Endodermal cell (in vitro differentiated cells): Measurements from ENCODE around the gene TPST2. TPM values are rescaled to one million over a fixed set of nuclear protein-coding genes. Genes with fewer than 3 reads are reported as not detected.

Experiments used
- DNase-seq: peaks from one replicate; pipeline ENCODE4 v3.0.0-alpha.2; 2017
- H3K27ac ChIP-seq: 2 replicates; pipeline ENCODE4 v1.5.1; 2013; ENCODE audit warnings: mild to moderate bottlenecking, low read depth, low read length, moderate library complexity
- H3K27me3 ChIP-seq: 2 replicates; pipeline ENCODE4 v1.6.1; 2013; ENCODE audit warnings: mild to moderate bottlenecking, low read length, moderate library complexity; ENCODE audit not compliant: insufficient read depth, control insufficient read depth, poor library complexity, severe bottlenecking
- H3K36me3 ChIP-seq: 2 replicates; pipeline ENCODE4 v1.7.0; 2013; ENCODE audit warnings: mild to moderate bottlenecking, low read length, moderate library complexity; ENCODE audit not compliant: control insufficient read depth, insufficient read depth
- H3K4me1 ChIP-seq: one replicate; pipeline ENCODE4 v1.7.0; 2013; ENCODE audit warnings: low read length; ENCODE audit not compliant: control insufficient read depth, insufficient read depth
- H3K4me3 ChIP-seq: 2 replicates; pipeline ENCODE4 v1.5.1; 2013; ENCODE audit warnings: mild to moderate bottlenecking, low read length, moderate library complexity
- H3K9ac ChIP-seq: 2 replicates; pipeline ENCODE4 v1.6.1; 2013; ENCODE audit warnings: mild to moderate bottlenecking, low read length, moderate library complexity; ENCODE audit not compliant: poor library complexity, severe bottlenecking; ENCODE audit errors: extremely low read depth
- H3K9me3 ChIP-seq: 2 replicates; pipeline ENCODE4 v1.6.1; 2013; ENCODE audit warnings: mild to moderate bottlenecking, low read length, moderate library complexity; ENCODE audit not compliant: control insufficient read depth
- H3K27ac Mint-ChIP-seq: 2 replicates; pipeline ENCODE4 v1.8.0; 2020; ENCODE audit warnings: mixed read lengths
- H3K27me3 Mint-ChIP-seq: 2 replicates; pipeline ENCODE4 v1.8.0; 2021; ENCODE audit warnings: mild to moderate bottlenecking, mixed read lengths; ENCODE audit not compliant: insufficient read depth
- H3K36me3 Mint-ChIP-seq: 2 replicates; pipeline ENCODE4 v1.8.0; 2020; ENCODE audit warnings: low read depth, mixed read lengths
- H3K4me1 Mint-ChIP-seq: 2 replicates; pipeline ENCODE4 v1.8.0; 2020; ENCODE audit warnings: mixed read lengths
- H3K4me3 Mint-ChIP-seq: 2 replicates; pipeline ENCODE4 v1.8.0; 2020; ENCODE audit warnings: mild to moderate bottlenecking, moderate library complexity, mixed read lengths
- H3K9me3 Mint-ChIP-seq: 2 replicates; pipeline ENCODE4 v1.8.0; 2020; ENCODE audit warnings: mild to moderate bottlenecking, mixed read lengths
- CTCF ChIP-seq: fragments of 200-600 bp; sonication (generic); conservative IDR thresholded peaks from 2 replicates; pipeline ENCODE4 v1.5.0; 2021; ENCODE audit warnings: antibody characterized with exemption, mild to moderate bottlenecking
- WGBS, 2 experiments: methylation state at CpG; one replicate each; pipeline versions ENCODE4 v1.1.5 to v1.1.7; 2013; ENCODE audit warnings: missing lambda C conversion rate in 2 of 2, mixed read lengths in 1 of 2; ENCODE audit not compliant: insufficient coverage in 1 of 2, insufficient read length in 1 of 2; 5-methylcytosine and 5-hydroxymethylcytosine counted together
- total RNA-seq, 2 donors: library from RNA; stranded (reverse); fragmentation: NEBNext Ultra II Directional in 1 of 2; extraction: Animal tissue kit (Norgen Biotek cat#: 25700) in 1 of 2; gene quantifications; 2 replicates in 1 of 2; 3 replicates in 1 of 2; pipeline ENCODE4 v1.2.1, GENCODE V29; 2021

The TPST2 gene
- total RNA-seq, 2 donors from 2014 or later = 38.9 to 53.2 TPM

GRCh38 chr22:26485013-26485412, 104.9 kb downstream of the TPST2 start:
- no peaks in the 10 kb centered on the region for H3K27me3 Mint-ChIP-seq
- H3K9me3 Mint-ChIP-seq = no peaks in the 10 kb centered on the region
- Histone ChIP-seq H3K27ac (no peak overlapping the region), H3K27me3 (no peaks in the 10 kb centered on the region), H3K4me1 (peaks cover 3% of the 10 kb centered on the region), H3K9ac (peak overlapping the region; percentile 91), H3K4me3 (peak overlapping the region; percentile 100), H3K9me3 (no peaks in the 10 kb centered on the region), H3K36me3 (peaks cover 27% of the 10 kb centered on the region)
- 86 to 92% methylated on average over 7 of the region's 7 CpGs for WGBS, 2 experiments
- DNase-seq = no peak
- H3K4me3 Mint-ChIP-seq = peak overlapping the region; percentile 88
- peaks cover 29% of the 10 kb centered on the region for H3K4me1 Mint-ChIP-seq
- TF ChIP-seq CTCF = no peak
- peak overlapping the region; percentile 65 for H3K27ac Mint-ChIP-seq
- peaks cover 31% of the 10 kb centered on the region for H3K36me3 Mint-ChIP-seq

- Mint-ChIP-seq H3K36me3 (peaks cover 31% of the 10 kb centered on the region), H3K4me3 (peak overlapping the region; percentile 88), H3K9me3 (no peaks in the 10 kb centered on the region), H3K27ac (peak overlapping the region; percentile 99), H3K4me1 (peaks cover 36% of the 10 kb centered on the region), H3K27me3 (no peaks in the 10 kb centered on the region)
- peak overlapping the region; percentile 91 for H3K9ac ChIP-seq
- H3K4me1 ChIP-seq = peaks cover 3% of the 10 kb centered on the region
- peak overlapping the region; percentile 100 for H3K4me3 ChIP-seq
- H3K27ac ChIP-seq = peak overlapping the region; percentile 75
- no peaks in the 10 kb centered on the region for H3K27me3 ChIP-seq
- 16 to 27% methylated on average over 3 to 6 of the region's 6 CpGs for WGBS, 2 experiments
- H3K9me3 ChIP-seq = no peaks in the 10 kb centered on the region
- no peak for DNase-seq
- TF ChIP-seq CTCF = no peak
- peaks cover 21% of the 10 kb centered on the region for H3K36me3 ChIP-seq
Measured at GRCh38 chr22:26484360-26484706, 105.6 kb downstream of the TPST2 start.

- H3K27ac Mint-ChIP-seq = peak within 1 kb of the TSS; percentile 99
- no peak for TF ChIP-seq CTCF
- Histone ChIP-seq H3K4me3 (peak within 1 kb of the TSS; percentile 100), H3K9me3 (no peaks in the 10 kb centered on the region), H3K27ac (peak within 1 kb of the TSS; percentile 75), H3K36me3 (peaks cover 18% of the 10 kb centered on the region), H3K27me3 (no peaks in the 10 kb centered on the region), H3K4me1 (peaks cover 3% of the 10 kb centered on the region), H3K9ac (peak within 1 kb of the TSS; percentile 91)
- peaks cover 29% of the 10 kb centered on the region for H3K36me3 Mint-ChIP-seq
- H3K4me1 Mint-ChIP-seq = peaks cover 37% of the 10 kb centered on the region
- peak within 1 kb of the TSS; percentile 88 for H3K4me3 Mint-ChIP-seq
- DNase-seq = peak; percentile 97
- no peaks in the 10 kb centered on the region for H3K9me3 Mint-ChIP-seq
- 0 to 2% methylated on average over 22 to 85 of the region's 85 CpGs for WGBS, 2 experiments
- no peaks in the 10 kb centered on the region for H3K27me3 Mint-ChIP-seq
Measured at GRCh38 chr22:26483439-26484359, 106.2 kb downstream of the TPST2 start, which contains the start of the genes HPS4 and SRRD. Gene HPS4, minus strand, starts transcription at chr22:26483783. Its CDS starts 2,021 bp downstream, at chr22:26481762. Gene SRRD, plus strand, starts transcription at chr22:26483877. Its CDS starts 14 bp downstream, at chr22:26483891.
